CD4-positive, alpha-beta memory T cell (primary cell): Measurements from ENCODE around the gene LAMB2. TPM values are rescaled to one million over a fixed set of nuclear protein-coding genes. Genes with fewer than 3 reads are reported as not detected.
A peak's percentile ranks its signal among the peaks of the same experiment; 100 is the strongest.

ENCODE experiments used
- CTCF ChIA-PET: fragments of 350-600 bp; sonication (Branson Sonifier 250); formaldehyde crosslinking; loops from one replicate; lab custom pipeline; 2021; ENCODE audit warnings: inconsistent platforms; ENCODE audit not compliant: partially characterized antibody; lab: Charles Lee
- POLR2A ChIA-PET: fragments of 350-600 bp; sonication (Branson Sonifier 250); formaldehyde crosslinking; loops from one replicate; lab custom pipeline; 2021; ENCODE audit not compliant: partially characterized antibody; lab: Charles Lee
- DNase-seq, 5 donors: peaks; one replicate each; pipeline versions ENCODE4 v3.0.0 to v3.0.0-alpha.2; 2020 to 2022; ENCODE audit warnings: mixed read lengths in 1 of 5
- H3K27ac ChIP-seq: one replicate; pipeline ENCODE4 v1.7.0; 2013; ENCODE audit warnings: low read depth, low read length
- H3K27me3 ChIP-seq: 2 replicates; pipeline ENCODE4 v1.7.0; 2013; ENCODE audit warnings: mild to moderate bottlenecking, low read length, moderate library complexity; ENCODE audit not compliant: insufficient read depth
- H3K36me3 ChIP-seq: 2 replicates; pipeline ENCODE4 v1.7.0; 2013; ENCODE audit warnings: mild to moderate bottlenecking, low read length, moderate library complexity; ENCODE audit not compliant: insufficient read depth
- H3K4me1 ChIP-seq: 2 replicates; pipeline ENCODE4 v1.7.0; 2013; ENCODE audit warnings: mild to moderate bottlenecking, low read length, moderate library complexity; ENCODE audit not compliant: insufficient read depth
- H3K4me3 ChIP-seq, 2 donors: one replicate each; pipeline ENCODE4 v1.7.0; 2013; ENCODE audit warnings: low read length in 2 of 2, mild to moderate bottlenecking in 1 of 2
- H3K9me3 ChIP-seq, 2 donors: one replicate each; pipeline ENCODE4 v1.7.0; 2013; ENCODE audit warnings: low read length in 2 of 2, control low read depth in 1 of 2; ENCODE audit not compliant: control insufficient read depth in 1 of 2
- H3K27ac Mint-ChIP-seq, 7 donors: one replicate each; pipeline ENCODE4 v1.8.0; 2020 to 2021; ENCODE audit warnings: mixed read lengths in 7 of 7, mild to moderate bottlenecking in 6 of 7, inconsistent platforms in 3 of 7, moderate library complexity in 3 of 7
- H3K27me3 Mint-ChIP-seq, 2 donors: one replicate each; pipeline ENCODE4 v1.8.0; 2020 to 2021; ENCODE audit warnings: mixed read lengths in 2 of 2
- H3K36me3 Mint-ChIP-seq, 2 donors: one replicate each; pipeline ENCODE4 v1.8.0; 2020 to 2021; ENCODE audit warnings: mixed read lengths in 2 of 2, inconsistent platforms in 1 of 2, mild to moderate bottlenecking in 1 of 2
- H3K4me1 Mint-ChIP-seq, 4 donors: one replicate each; pipeline ENCODE4 v1.8.0; 2020 to 2021; ENCODE audit warnings: mixed read lengths in 4 of 4, mild to moderate bottlenecking in 1 of 4
- H3K4me3 Mint-ChIP-seq, 8 donors: one replicate each; pipeline ENCODE4 v1.8.0; 2020 to 2021; ENCODE audit warnings: mixed read lengths in 8 of 8, mild to moderate bottlenecking in 7 of 8, moderate library complexity in 6 of 8, inconsistent platforms in 3 of 8
- H3K9me3 Mint-ChIP-seq, 8 donors: one replicate each; pipeline ENCODE4 v1.8.0; 2020 to 2021; ENCODE audit warnings: mixed read lengths in 8 of 8, mild to moderate bottlenecking in 5 of 8, inconsistent platforms in 3 of 8, moderate library complexity in 1 of 8
- intact Hi-C: fragments of 100-400 bp; cut with micrococcal nuclease; formaldehyde crosslinking; loops from one replicate; pipeline ENCODE4 v1.15.1; 2023
- microRNA-seq: library from miRNA; unstranded; fragments of <30 nt; microRNA quantifications from one replicate; pipeline ENCODE4 v1.2.0, GENCODE V29; 2021; ENCODE audit warnings: borderline replicate concordance, borderline number of aligned reads, borderline microRNAs expressed, mixed read lengths
- polyA plus RNA-seq, 2 donors: library from polyadenylated mRNA; unstranded; fragments of 300-500 nt; fragmentation: Illumina TruSeq; gene quantifications; one replicate each; pipeline ENCODE4 v1.2.3, GENCODE V29; 2021
- total RNA-seq, 2 experiments: library from RNA; stranded (reverse); gene quantifications; one replicate each; pipeline ENCODE4 v1.2.3, GENCODE V29; 2021

Gene LAMB2
- total and polyA plus RNA-seq, 4 experiments from 2014 or later, result 1.1 TPM; not detected in 3

DNA sequence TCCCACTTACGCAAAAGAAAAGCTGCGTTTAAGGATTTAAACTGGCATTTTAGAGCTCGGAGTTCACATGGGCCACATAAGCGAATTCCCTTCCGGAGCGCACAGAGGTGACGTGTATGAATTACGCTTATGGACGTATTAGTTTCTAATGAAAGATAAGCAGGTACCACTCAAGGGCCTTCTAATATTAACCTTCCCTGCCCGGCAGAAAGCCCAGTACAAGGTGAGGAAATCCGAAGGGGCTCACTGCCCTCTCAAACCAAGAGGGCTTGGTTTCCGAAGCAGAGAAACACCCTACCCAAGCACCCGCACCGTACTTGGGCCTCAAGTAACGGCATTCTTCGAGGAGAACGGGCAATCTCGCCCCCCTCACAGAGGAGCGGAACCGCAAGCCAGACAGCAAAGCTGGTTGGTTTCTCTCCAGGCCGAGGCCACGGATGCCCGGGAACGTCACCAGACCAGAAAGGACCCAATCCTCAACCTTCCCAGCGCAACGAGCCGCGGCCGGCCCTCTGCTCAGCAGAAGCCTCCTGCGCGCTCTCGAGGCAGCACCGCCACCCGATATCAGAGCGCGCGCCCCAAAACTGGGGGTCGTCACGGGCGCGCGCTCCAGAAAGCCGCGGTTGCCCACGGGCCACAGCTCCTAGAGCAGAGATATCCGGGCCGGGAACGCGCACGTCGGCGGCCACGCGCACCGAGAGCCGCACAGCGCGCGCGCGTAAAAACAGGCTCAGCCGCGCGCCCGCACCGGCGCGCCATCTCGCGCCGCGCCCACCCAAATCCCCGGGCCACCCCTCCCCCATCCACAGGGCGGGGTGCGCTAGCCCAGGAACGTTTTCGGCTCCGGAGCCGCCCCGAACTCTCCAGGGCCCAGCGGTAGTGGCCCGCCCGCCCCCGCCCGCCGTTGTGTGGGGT, 39.7 kb downstream of the LAMB2 start:
- Mint-ChIP-seq H3K36me3 (peaks cover 6 to 40% of the 10 kb centered on the region in 2 donors), H3K4me3 (peak overlapping the region; percentile 91 to 96 (median 96)), H3K4me1 (peaks cover 21 to 52% (median 38%) of the 10 kb centered on the region in 4 donors), H3K9me3 (no peaks in the 10 kb centered on the region), H3K27me3 (no peaks in the 10 kb centered on the region), H3K27ac (peak overlapping the region; percentile 93 to 98 (median 95))
- Histone ChIP-seq H3K4me1 (peaks cover 55% of the 10 kb centered on the region), H3K27me3 (no peaks in the 10 kb centered on the region), H3K27ac (peak overlapping the region; percentile 87), H3K36me3 (peaks cover 10% of the 10 kb centered on the region), H3K4me3 (peak overlapping the region; percentile 37 to 90), H3K9me3 (no peaks in the 10 kb centered on the region)
- ChIA-PET CTCF (interaction anchor here (0.6 to 4.3 kb wide), 15 partner anchors 11 to 369 kb away, joined by 3 to 38 read pairs (median 6); partner anchors contain the start of genes IMPDH2, KLHDC8B, NDUFAF3 and P4HTM), POLR2A (interaction anchor here (0.7 to 5.4 kb wide), 45 partner anchors 8 to 1930 kb away, joined by 3 to 122 read pairs (median 6); partner anchors contain the start of genes CCDC71, CELSR3, DAG1 and DALRD3)
- intact Hi-C loops, result loop anchor here (2.0 kb wide), 1 partner anchor 64 kb away; the partner anchor contains the start of gene IMPDH2
- peak; percentile 81 to 84 (median 83) for DNase-seq

DNA sequence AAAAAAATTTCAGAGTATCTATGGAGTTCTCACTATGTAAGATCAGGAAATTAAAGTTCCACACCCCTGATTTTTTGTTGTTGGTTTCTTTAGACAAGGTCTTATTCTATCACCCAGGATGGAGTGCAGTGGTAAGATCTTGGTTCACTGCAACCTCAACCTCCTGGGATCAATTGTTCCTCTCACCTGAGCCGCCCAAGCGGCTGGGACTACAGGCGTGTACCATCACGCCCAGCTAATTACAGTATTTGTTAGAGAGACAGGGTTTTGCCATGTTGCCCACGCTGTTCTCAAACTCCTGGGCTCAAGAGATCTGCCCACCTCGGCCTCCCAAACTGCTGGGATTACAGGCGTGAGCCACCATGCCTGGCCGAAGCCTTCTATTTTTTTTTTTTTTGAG, 51.4 kb downstream of the LAMB2 start:
- Mint-ChIP-seq H3K4me3 (no peak overlapping the region), H3K27ac (no peak overlapping the region), H3K9me3 (no peaks in the 10 kb centered on the region), H3K27me3 (no peaks in the 10 kb centered on the region), H3K4me1 (peaks cover 8 to 18% (median 16%) of the 10 kb centered on the region in 4 donors), H3K36me3 (peaks cover 11 to 26% of the 10 kb centered on the region in 2 donors)
- H3K27me3 ChIP-seq, result no peaks in the 10 kb centered on the region
- peaks cover 16% of the 10 kb centered on the region for H3K36me3 ChIP-seq
- ChIA-PET CTCF (interaction anchor here (0.6 kb wide), 1 partner anchor 94 kb away, joined by 3 read pairs; no protein-coding TSS in a partner anchor), POLR2A (interaction anchor here (0.7 to 0.9 kb wide), 2 partner anchors 10 to 21 kb away, joined by 3 to 4 read pairs; no protein-coding TSS in a partner anchor)
- intact Hi-C loops, result no loop called here
- H3K4me3 ChIP-seq, result no peak overlapping the region
- no peak for DNase-seq
- H3K4me1 ChIP-seq, result peaks cover 29% of the 10 kb centered on the region
- H3K9me3 ChIP-seq, result no peaks in the 10 kb centered on the region
- H3K27ac ChIP-seq, result no peak overlapping the region

GRCh38 chr3:49079270-49079669, 53.6 kb downstream of the LAMB2 start:
- Mint-ChIP-seq H3K27me3 (no peaks in the 10 kb centered on the region), H3K27ac (no peak overlapping the region), H3K9me3 (no peaks in the 10 kb centered on the region), H3K4me3 (no peak overlapping the region), H3K4me1 (peaks cover 8 to 18% (median 15%) of the 10 kb centered on the region in 4 donors), H3K36me3 (peaks cover 19 to 32% of the 10 kb centered on the region in 2 donors)
- no peaks in the 10 kb centered on the region for H3K27me3 ChIP-seq
- intact Hi-C loops, result no loop called here
- H3K4me3 ChIP-seq, result no peak overlapping the region
- DNase-seq, result no peak
- peaks cover 21% of the 10 kb centered on the region for H3K4me1 ChIP-seq
- CTCF ChIA-PET, result no interaction called here
- H3K36me3 ChIP-seq, result peaks cover 29% of the 10 kb centered on the region
- no peak overlapping the region for H3K27ac ChIP-seq
- H3K9me3 ChIP-seq, result no peaks in the 10 kb centered on the region
- POLR2A ChIA-PET, result interaction anchor here (1.3 to 2.9 kb wide), 2 partner anchors 8 to 15 kb away, joined by 3 to 14 read pairs; partner anchors contain the start of gene QRICH1

GRCh38 chr3:49076646-49077045, 56.2 kb downstream of the LAMB2 start:
- no peaks in the 10 kb centered on the region for H3K9me3 ChIP-seq
- intact Hi-C loops, result no loop called here
- peaks cover 48% of the 10 kb centered on the region for H3K36me3 ChIP-seq
- Mint-ChIP-seq H3K4me1 (peaks cover 8 to 18% (median 13%) of the 10 kb centered on the region in 4 donors), H3K4me3 (no peak overlapping the region), H3K27me3 (no peaks in the 10 kb centered on the region), H3K27ac (peak overlapping the region in 1 of 7 donors; percentile 42), H3K36me3 (peaks cover 34 to 54% of the 10 kb centered on the region in 2 donors), H3K9me3 (no peaks in the 10 kb centered on the region)
- ChIA-PET POLR2A (no interaction called here), CTCF (interaction anchor here (0.8 kb wide), 1 partner anchor 12 kb away, joined by 3 read pairs; no protein-coding TSS in a partner anchor)
- H3K4me3 ChIP-seq, result no peak overlapping the region
- no peak for DNase-seq
- H3K4me1 ChIP-seq, result peaks cover 13% of the 10 kb centered on the region
- no peaks in the 10 kb centered on the region for H3K27me3 ChIP-seq
- no peak overlapping the region for H3K27ac ChIP-seq

DNA sequence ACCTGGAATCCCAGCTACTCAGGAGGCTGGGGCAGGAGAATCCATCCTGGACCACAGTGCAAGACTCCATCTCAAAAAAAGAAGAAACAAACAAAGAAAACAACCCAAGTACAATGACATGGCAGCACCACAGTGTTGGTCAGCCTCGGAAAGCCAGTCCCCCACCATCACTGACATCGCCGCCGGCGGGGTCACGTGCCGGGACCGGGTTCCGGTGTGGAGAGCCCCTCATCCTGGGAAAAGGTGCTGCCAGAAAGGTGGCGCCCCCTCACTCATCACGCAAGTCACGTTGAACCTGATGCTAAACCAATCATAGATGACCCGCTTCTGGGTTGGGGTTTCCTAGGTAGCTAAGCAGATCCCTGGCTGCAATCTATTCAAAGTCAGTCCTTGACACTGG, 56.7 kb downstream of the LAMB2 start:
- Mint-ChIP-seq H3K36me3 (peaks cover 39 to 59% of the 10 kb centered on the region in 2 donors), H3K9me3 (no peaks in the 10 kb centered on the region), H3K4me1 (peaks cover 7 to 18% (median 15%) of the 10 kb centered on the region in 4 donors), H3K27ac (no peak overlapping the region), H3K4me3 (no peak overlapping the region), H3K27me3 (no peaks in the 10 kb centered on the region)
- ChIA-PET POLR2A (no interaction called here), CTCF (interaction anchor here (0.8 kb wide), 1 partner anchor 13 kb away, joined by 3 read pairs; no protein-coding TSS in a partner anchor)
- Histone ChIP-seq H3K27me3 (no peaks in the 10 kb centered on the region), H3K9me3 (no peaks in the 10 kb centered on the region), H3K4me1 (peaks cover 11% of the 10 kb centered on the region), H3K36me3 (peaks cover 52% of the 10 kb centered on the region), H3K4me3 (no peak overlapping the region), H3K27ac (no peak overlapping the region)
- intact Hi-C loops, result no loop called here
- DNase-seq, result no peak

Small RNA genes lying within 50 kb of the gene (microRNA-seq; reads per million reads assigned to microRNA genes)
- gene MIR6890, result not detected

Other genes starting within 250 kb of the LAMB2 start
- gene SLC25A20, start 234.2 kb downstream of the LAMB2 start, total RNA-seq, result 10 to 100 TPM; 12.7 to 19.2 TPM
- 10 to 100 TPM; 21.9 to 67.6 TPM for gene SLC25A20, start 234.2 kb downstream of the LAMB2 start, polyA plus RNA-seq
- 100 to 1,000 TPM; 141 to 149 TPM for gene ARIH2, start 214.2 kb downstream of the LAMB2 start, total RNA-seq
- gene ARIH2, start 214.2 kb downstream of the LAMB2 start, polyA plus RNA-seq, result 100 to 1,000 TPM; 109 to 153 TPM
- gene P4HTM, start 142.8 kb downstream of the LAMB2 start, total RNA-seq, result 10 to 100 TPM; 79.3 to 87.3 TPM
- gene P4HTM, start 142.8 kb downstream of the LAMB2 start, polyA plus RNA-seq, result 10 to 100 TPM; 29.7 to 32.8 TPM
- 100 to 1,000 TPM; 287 to 295 TPM for gene WDR6, start 125.7 kb downstream of the LAMB2 start, total RNA-seq
- gene WDR6, start 125.7 kb downstream of the LAMB2 start, polyA plus RNA-seq, result 100 to 1,000 TPM; 105 to 143 TPM
- 10 to 100 TPM; 31.2 to 32.8 TPM for gene DALRD3, start 114.5 kb downstream of the LAMB2 start, total RNA-seq
- 10 to 100 TPM; 32.2 to 41.3 TPM for gene DALRD3, start 114.5 kb downstream of the LAMB2 start, polyA plus RNA-seq
- 10 to 100 TPM; 77.9 to 85.7 TPM for gene NDUFAF3, start 110.9 kb downstream of the LAMB2 start, total RNA-seq
- gene NDUFAF3, start 110.9 kb downstream of the LAMB2 start, polyA plus RNA-seq, result 100 to 1,000 TPM; 145 to 169 TPM
- gene IMPDH2, start 103.7 kb downstream of the LAMB2 start, total RNA-seq, result 10 to 100 TPM; 87.5 to 89.6 TPM
- gene IMPDH2, start 103.7 kb downstream of the LAMB2 start, polyA plus RNA-seq, result 10 to 100 TPM; 82.9 to 87.5 TPM
- 100 to 1,000 TPM; 172 to 177 TPM for gene QRICH1, start 39.0 kb downstream of the LAMB2 start, total RNA-seq
- gene QRICH1, start 39.0 kb downstream of the LAMB2 start, polyA plus RNA-seq, result 10 to 100 TPM; 18.6 to 32.0 TPM
- 100 to 1,000 TPM; 199 TPM for gene QARS1, start 28.3 kb downstream of the LAMB2 start, total RNA-seq
- 100 to 1,000 TPM; 102 to 116 TPM for gene QARS1, start 28.3 kb downstream of the LAMB2 start, polyA plus RNA-seq
- 100 to 1,000 TPM in 1 of 2 experiments, 10 to 100 TPM in 1; 91.7 to 105 TPM for gene USP19, start 12.2 kb downstream of the LAMB2 start, total RNA-seq
- gene USP19, start 12.2 kb downstream of the LAMB2 start, polyA plus RNA-seq, result 10 to 100 TPM; 24.9 to 38.2 TPM
- gene CCDC71, start 33.3 kb upstream of the LAMB2 start, total RNA-seq, result 10 to 100 TPM; 31.6 to 33.5 TPM
- gene CCDC71, start 33.3 kb upstream of the LAMB2 start, polyA plus RNA-seq, result 1 to 10 TPM in 1 of 2 donors, under 1 TPM in 1; 0.13 to 2.1 TPM
- 1 to 10 TPM; 1.9 to 2.0 TPM for gene KLHDC8B, start 38.5 kb upstream of the LAMB2 start, total RNA-seq
- gene KLHDC8B, start 38.5 kb upstream of the LAMB2 start, polyA plus RNA-seq, result 1 to 10 TPM; 1.3 to 1.8 TPM
- gene C3orf62, start 144.2 kb upstream of the LAMB2 start, total RNA-seq, result 1 to 10 TPM; 9.8 to 9.9 TPM
- 1 to 10 TPM in 1 of 2 donors, under 1 TPM in 1; 0.76 to 2.3 TPM for gene C3orf62, start 144.2 kb upstream of the LAMB2 start, polyA plus RNA-seq
- 100 to 1,000 TPM; 111 to 114 TPM for gene USP4, start 207.0 kb upstream of the LAMB2 start, total RNA-seq
- gene USP4, start 207.0 kb upstream of the LAMB2 start, polyA plus RNA-seq, result 10 to 100 TPM; 73.2 to 75.4 TPM
- 10 to 100 TPM; 75.7 to 77.7 TPM for gene GPX1, start 225.3 kb upstream of the LAMB2 start, total RNA-seq
- gene GPX1, start 225.3 kb upstream of the LAMB2 start, polyA plus RNA-seq, result 100 to 1,000 TPM; 124 to 177 TPM